H1 (cell line): ENCODE results near the gene ARHGAP15. TPM values are rescaled to one million over a fixed set of nuclear protein-coding genes. Genes with fewer than 3 reads are reported as not detected.

Source experiments
- CTCF ChIA-PET: fragments of 300-600 bp; sonication (Branson Sonifier 250); formaldehyde crosslinking; loops from one replicate; lab custom pipeline; 2021; ENCODE audit not compliant: partially characterized antibody; lab: Charles Lee
- POLR2A ChIA-PET: fragments of 300-600 bp; sonication (Branson Sonifier 250); formaldehyde crosslinking; loops from one replicate; lab custom pipeline; 2021; ENCODE audit warnings: inconsistent platforms; ENCODE audit not compliant: partially characterized antibody; lab: Charles Lee
- DNase-seq, 2 experiments: peaks; one replicate each; pipeline versions ENCODE4 v3.0.0 to v3.0.0-alpha.2; 2010 to 2022; ENCODE audit warnings: low spot score in 2 of 2, low read depth in 1 of 2, mixed read lengths in 1 of 2
- FAIRE-seq: peaks from 2 replicates; lab custom pipeline; 2011; peaks lifted over from hg19 to GRCh38; lab: Jason Lieb, UNC
- H2AFZ ChIP-seq: 2 replicates; pipeline ENCODE4 v1.8.1; 2012; ENCODE audit warnings: low read length, inconsistent platforms
- H2AK5ac ChIP-seq: 2 replicates; pipeline ENCODE4 v1.6.1; 2013; ENCODE audit warnings: low read depth, low read length
- H2BK120ac ChIP-seq: replicated peaks from 2 replicates; pipeline ENCODE3; 2013; ENCODE audit warnings: low read depth, low read length, inconsistent platforms
- H2BK12ac ChIP-seq: 2 replicates; pipeline ENCODE4 v1.6.1; 2013; ENCODE audit warnings: low read depth, low read length
- H2BK15ac ChIP-seq: 2 replicates; pipeline ENCODE4 v1.6.1; 2013; ENCODE audit warnings: low read length
- H2BK20ac ChIP-seq: 2 replicates; pipeline ENCODE4 v1.6.1; 2013; ENCODE audit warnings: low read length
- H2BK5ac ChIP-seq: 2 replicates; pipeline ENCODE4 v1.6.1; 2013; ENCODE audit warnings: low read depth, low read length
- H3K14ac ChIP-seq: 2 replicates; pipeline ENCODE4 v1.6.1; 2013; ENCODE audit warnings: inconsistent platforms; ENCODE audit not compliant: insufficient read length
- H3K18ac ChIP-seq: 2 replicates; pipeline ENCODE4 v1.6.1; 2013; ENCODE audit warnings: low read length; ENCODE audit errors: extremely low read depth
- H3K23ac ChIP-seq: 2 replicates; pipeline ENCODE4 v1.6.1; 2013; ENCODE audit warnings: inconsistent platforms; ENCODE audit not compliant: insufficient read length
- H3K23me2 ChIP-seq: 2 replicates; pipeline ENCODE4 v1.6.1; 2013; ENCODE audit warnings: low read depth, low read length
- H3K27ac ChIP-seq: 2 replicates; pipeline ENCODE4 v1.6.1; 2011; ENCODE audit warnings: low read depth, low read length, inconsistent platforms
- H3K27me3 ChIP-seq, 4 experiments: replicated peaks in 1 of 4; 1 replicate in 1 of 4; 2 replicates in 3 of 4; pipeline versions ENCODE4 v1.6.1 to v1.8.1; 2011 to 2013; ENCODE audit warnings: low read length in 3 of 4, mild to moderate bottlenecking in 3 of 4, inconsistent platforms in 2 of 4, mixed read lengths in 2 of 4, moderate library complexity in 1 of 4; ENCODE audit not compliant: control insufficient read depth in 3 of 4, insufficient read depth in 3 of 4; ENCODE audit errors: extremely low read depth in 1 of 4
- H3K36me3 ChIP-seq, 4 experiments: 2 replicates each; pipeline versions ENCODE4 v1.6.1 to v1.8.1; 2011 to 2013; ENCODE audit warnings: mild to moderate bottlenecking in 4 of 4, low read length in 3 of 4, moderate library complexity in 2 of 4, control low read depth in 1 of 4, inconsistent platforms in 1 of 4; ENCODE audit not compliant: insufficient read depth in 4 of 4, control insufficient read depth in 2 of 4
- H3K4ac ChIP-seq: replicated peaks from 2 replicates; pipeline ENCODE3; 2013; ENCODE audit warnings: low read length, low read depth, mixed read lengths, inconsistent platforms; ENCODE audit not compliant: insufficient read length
- H3K4me1 ChIP-seq, 4 experiments: replicated peaks in 1 of 4; 1 replicate in 1 of 4; 2 replicates in 3 of 4; pipeline versions ENCODE4 v1.6.1 to v1.8.1; 2011 to 2013; ENCODE audit warnings: low read length in 3 of 4, inconsistent platforms in 2 of 4, mixed read lengths in 1 of 4; ENCODE audit not compliant: insufficient read depth in 4 of 4, control insufficient read depth in 3 of 4
- H3K4me2 ChIP-seq, 2 experiments: 2 replicates each; pipeline versions ENCODE4 v1.6.1 to v1.8.1; 2011 to 2013; ENCODE audit warnings: low read depth in 2 of 2, low read length in 2 of 2, control low read depth in 1 of 2, inconsistent platforms in 1 of 2, mild to moderate bottlenecking in 1 of 2; ENCODE audit not compliant: insufficient read depth in 1 of 2
- H3K4me3 ChIP-seq, 4 experiments: fragments of 200-600, 300-600 bp in 1 of 4; sonication (generic), shearing (Covaris generic), sonication (Bioruptor Twin) in 1 of 4; 2 replicates each; pipeline versions ENCODE4 v1.5.1 to v1.8.1; 2011 to 2016; ENCODE audit warnings: low read length in 4 of 4, low read depth in 3 of 4, control low read depth in 2 of 4, inconsistent platforms in 2 of 4, mild to moderate bottlenecking in 2 of 4, mixed read lengths in 1 of 4, moderate library complexity in 1 of 4; ENCODE audit not compliant: insufficient read depth in 2 of 4; ENCODE audit errors: extremely low read depth in 1 of 4
- H3K56ac ChIP-seq: replicated peaks from 2 replicates; pipeline ENCODE3; 2013; ENCODE audit warnings: low read depth, mild to moderate bottlenecking, mixed read lengths, low read length, inconsistent platforms; ENCODE audit not compliant: insufficient read length
- H3K79me1 ChIP-seq: 2 replicates; pipeline ENCODE4 v1.6.1; 2013; ENCODE audit warnings: low read depth, low read length, control low read depth
- H3K79me2 ChIP-seq, 2 experiments: 2 replicates each; pipeline versions ENCODE4 v1.6.1 to v1.8.1; 2012 to 2013; ENCODE audit warnings: low read length in 2 of 2, mild to moderate bottlenecking in 2 of 2, inconsistent platforms in 1 of 2; ENCODE audit not compliant: insufficient read depth in 2 of 2, control insufficient read depth in 1 of 2
- H3K9ac ChIP-seq, 4 experiments: replicated peaks in 1 of 4; 1 replicate in 1 of 4; 2 replicates in 3 of 4; pipeline versions ENCODE4 v1.6.1 to v1.8.1; 2011 to 2013; ENCODE audit warnings: low read depth in 3 of 4, low read length in 3 of 4, control low read depth in 2 of 4, mild to moderate bottlenecking in 2 of 4, moderate library complexity in 2 of 4, inconsistent platforms in 1 of 4; ENCODE audit errors: extremely low read depth in 1 of 4
- H3K9me3 ChIP-seq, 2 experiments: 2 replicates each; pipeline versions ENCODE4 v1.6.1 to v1.8.1; 2012 to 2013; ENCODE audit warnings: mild to moderate bottlenecking in 2 of 2, moderate library complexity in 2 of 2, control low read depth in 1 of 2, inconsistent platforms in 1 of 2, low read depth in 1 of 2, low read length in 1 of 2, mixed read lengths in 1 of 2; ENCODE audit not compliant: insufficient read depth in 2 of 2
- H4K20me1 ChIP-seq, 2 experiments: replicated peaks in 1 of 2; 2 replicates each; pipeline versions ENCODE3 to v1.8.1; 2011 to 2013; ENCODE audit warnings: inconsistent platforms in 2 of 2, low read length in 2 of 2, mild to moderate bottlenecking in 1 of 2; ENCODE audit not compliant: insufficient read depth in 2 of 2, control insufficient read depth in 1 of 2
- H4K5ac ChIP-seq: 2 replicates; pipeline ENCODE4 v1.6.1; 2013; ENCODE audit warnings: low read length, low read depth, mixed read lengths, inconsistent platforms; ENCODE audit not compliant: insufficient read length
- H4K8ac ChIP-seq: 2 replicates; pipeline ENCODE4 v1.8.0; 2013; ENCODE audit warnings: mild to moderate bottlenecking, moderate library complexity, low read length, inconsistent platforms; ENCODE audit not compliant: insufficient read depth; ENCODE audit errors: extremely low read depth
- H4K91ac ChIP-seq: replicated peaks from 2 replicates; pipeline ENCODE3; 2013; ENCODE audit warnings: low read length, mixed read lengths, inconsistent platforms; ENCODE audit not compliant: insufficient read length
- MAFK ChIP-seq: IDR thresholded peaks from 2 replicates; pipeline ENCODE4 v1.6.1; 2012; ENCODE audit warnings: low read depth, mild to moderate bottlenecking, improper control_type of control experiment, low read length
- YY1 ChIP-seq: IDR thresholded peaks from 2 replicates; pipeline ENCODE4 v1.6.1; 2011; ENCODE audit warnings: low read depth, mild to moderate bottlenecking, low read length
- WGBS, 2 experiments: shearing (Covaris generic) in 1 of 2; methylation state at CpG; one replicate each; pipeline versions ENCODE4 v1.1.6 to v1.1.7; 2013 to 2015; ENCODE audit warnings: low lambda C conversion rate in 2 of 2, mixed read lengths in 2 of 2, inconsistent platforms in 1 of 2, low coverage in 1 of 2, missing lambda C conversion rate in 1 of 2; ENCODE audit not compliant: insufficient replicate concordance in 2 of 2, insufficient coverage in 1 of 2, insufficient read length in 1 of 2; ENCODE audit errors: extremely low coverage in 1 of 2, missing lambda C conversion rate in 1 of 2; 5-methylcytosine and 5-hydroxymethylcytosine counted together
- polyA plus RNA-seq, 7 experiments: library from polyadenylated mRNA; depleted of rRNA in 3 of 7; stranded (reverse) in 5 of 7; unstranded in 2 of 7; fragments of >200 nt in 5 of 7; fragments of 200-250 nt in 2 of 7; gene quantifications; 1 replicate in 5 of 7; 2 replicates in 1 of 7; 4 replicates in 1 of 7; pipeline versions ENCODE4 v1.2.1 to v1.2.3, GENCODE V29; 2011 to 2013; ENCODE audit warnings: missing spikeins in 2 of 7, mixed read lengths in 2 of 7
- total RNA-seq: library from RNA; stranded (reverse); fragmentation: NEBNext Ultra II Directional; extraction: Animal tissue kit (Norgen Biotek cat#: 25700); gene quantifications from 2 replicates; pipeline ENCODE4 v1.2.1, GENCODE V29; 2021

ARHGAP15 gene
- total and polyA plus RNA-seq, 2 of the 8 experiments (the other 6 are each of a cell fraction or from before 2014, with no cell fraction given) = not detected

GRCh38 chr2:143435131-143435530 is 305.9 kb downstream of the ARHGAP15 start:
- ChIA-PET POLR2A (no interaction called here), CTCF (no interaction called here)
- Histone ChIP-seq H4K91ac (no peak overlapping the region), H4K20me1 (no peaks in the 10 kb centered on the region), H3K9me3 (no peaks in the 10 kb centered on the region), H3K23me2 (no peaks in the 10 kb centered on the region), H3K79me1 (no peaks in the 10 kb centered on the region), H3K56ac (no peak overlapping the region), H2BK15ac (no peak overlapping the region), H2BK120ac (no peak overlapping the region), H3K36me3 (no peaks in the 10 kb centered on the region), H2AFZ (no peak overlapping the region), H2BK5ac (no peak overlapping the region), H2BK12ac (no peak overlapping the region), H4K5ac (no peak overlapping the region), H3K9ac (no peak overlapping the region), H3K4me1 (no peaks in the 10 kb centered on the region), H3K27me3 (no peaks in the 10 kb centered on the region), H3K27ac (no peak overlapping the region), H3K23ac (no peak overlapping the region), H4K8ac (no peak overlapping the region), H3K4me2 (no peak overlapping the region), H3K4me3 (no peak overlapping the region), H2AK5ac (no peak overlapping the region), H3K18ac (no peak overlapping the region), H3K4ac (no peak overlapping the region), H2BK20ac (no peak overlapping the region), H3K79me2 (no peaks in the 10 kb centered on the region), H3K14ac (no peak overlapping the region)
- FAIRE-seq (no peak), DNase-seq (no peak)
- WGBS, 2 experiments = 88% methylated on average over 6 of the region's 6 CpGs; no CpG with 5 or more reads in 1 of the 2 experiments
- no peak for TF ChIP-seq YY1
- no peak for TF ChIP-seq MAFK
